SK-N-DZ (cell line): ENCODE measurements around the gene AOPEP.

ENCODE experiments used
- DNase-seq: peaks from one replicate; pipeline ENCODE4 v3.0.0-alpha.2; 2015; ENCODE audit warnings: low spot score

The AOPEP gene

DNA sequence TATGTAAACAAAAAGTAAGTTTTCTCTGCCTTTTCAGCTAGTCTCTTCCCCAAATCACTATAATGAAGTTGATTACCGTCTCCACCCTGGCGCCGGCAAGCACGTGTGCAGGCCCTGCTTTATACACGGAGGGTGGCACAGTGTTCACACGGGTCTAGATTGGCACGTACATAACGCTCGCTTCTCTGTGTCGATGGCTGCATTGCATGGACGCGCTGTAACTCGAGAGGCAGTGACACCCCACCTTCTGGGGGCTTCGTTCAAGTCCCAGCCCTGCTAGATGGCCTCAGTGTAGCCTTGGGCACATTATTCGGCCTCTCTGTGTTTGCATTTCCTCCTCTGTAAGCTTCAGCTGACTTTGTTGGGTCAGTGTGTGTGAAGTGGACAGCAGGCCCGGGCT lies 367.1 kb downstream of the AOPEP start:
- no peak for DNase-seq

DNA sequence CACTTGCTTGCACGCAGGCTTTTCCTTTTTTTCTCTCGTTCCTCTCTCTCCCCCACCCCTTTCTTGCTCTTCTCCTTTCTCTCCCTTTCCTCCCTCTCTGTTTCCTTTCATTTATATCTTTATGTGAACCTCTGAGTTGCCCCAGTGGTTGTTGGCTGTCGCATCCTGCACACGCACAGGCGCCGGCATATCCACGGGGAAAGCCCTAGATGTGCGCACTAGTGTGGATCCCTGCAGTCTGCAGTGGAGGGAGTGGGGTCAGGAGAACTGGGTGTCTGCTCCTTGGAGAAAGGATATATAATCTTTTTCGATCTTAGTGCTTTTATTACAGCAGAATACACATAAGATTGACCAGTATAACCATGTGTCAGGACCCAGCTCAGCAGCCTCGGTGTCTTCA lies 367.5 kb downstream of the AOPEP start:
- no peak for DNase-seq

DNA sequence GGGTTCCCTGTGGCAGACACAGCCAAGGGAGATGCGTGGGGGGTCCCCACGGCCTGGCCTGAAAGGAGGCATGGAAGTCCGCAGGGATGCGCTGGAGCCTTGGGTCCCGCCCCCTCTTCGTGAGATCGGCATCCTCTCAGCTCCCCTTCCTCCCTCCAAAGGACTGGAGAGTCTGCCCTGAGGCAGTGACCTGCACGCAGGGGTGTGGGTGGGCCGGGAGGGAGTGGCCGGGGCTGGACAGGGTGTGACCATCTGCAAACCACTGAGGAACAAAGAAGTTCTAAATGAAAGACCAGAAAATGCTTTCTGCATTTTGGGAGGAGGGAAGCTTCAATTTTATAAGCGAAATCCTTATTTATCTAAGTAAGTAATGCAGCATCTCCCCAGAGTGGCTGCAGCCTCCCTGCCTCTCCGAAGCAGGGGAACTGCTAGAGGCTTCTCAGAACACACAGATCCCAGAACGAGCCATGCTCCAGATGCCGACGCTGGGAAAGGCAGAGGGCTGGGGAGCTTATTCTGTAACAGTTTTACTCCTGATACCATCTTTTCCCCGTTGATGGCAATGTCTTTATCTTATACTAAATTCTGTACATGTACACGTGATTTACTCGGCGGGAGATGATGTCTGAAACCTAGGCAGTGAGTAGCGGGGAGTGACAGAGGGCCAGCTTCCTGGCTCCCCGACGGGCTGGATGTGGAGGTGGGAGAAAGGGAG lies 369.3 kb downstream of the AOPEP start:
- peak; percentile 41 for DNase-seq

DNA sequence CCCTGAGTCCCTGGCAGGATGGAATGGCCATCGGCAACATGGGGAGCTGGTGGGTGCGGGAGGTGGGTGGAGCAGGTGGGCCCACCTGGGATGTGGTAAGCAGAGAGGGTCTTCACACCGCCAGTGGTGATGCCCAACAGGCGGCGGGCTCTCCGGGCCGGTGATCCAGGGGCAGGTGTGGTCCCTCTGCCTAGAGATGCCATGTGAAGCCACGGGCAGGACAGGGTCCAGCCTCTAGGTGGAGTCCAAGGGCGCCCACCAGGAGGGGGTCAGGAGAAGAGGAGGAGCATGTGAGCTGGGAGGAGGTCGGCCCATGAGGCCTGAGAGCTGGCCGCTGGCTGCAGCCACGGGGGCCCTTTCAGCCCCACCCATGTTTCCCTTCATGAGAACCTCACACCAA lies 369.9 kb downstream of the AOPEP start:
- no peak for DNase-seq

DNA sequence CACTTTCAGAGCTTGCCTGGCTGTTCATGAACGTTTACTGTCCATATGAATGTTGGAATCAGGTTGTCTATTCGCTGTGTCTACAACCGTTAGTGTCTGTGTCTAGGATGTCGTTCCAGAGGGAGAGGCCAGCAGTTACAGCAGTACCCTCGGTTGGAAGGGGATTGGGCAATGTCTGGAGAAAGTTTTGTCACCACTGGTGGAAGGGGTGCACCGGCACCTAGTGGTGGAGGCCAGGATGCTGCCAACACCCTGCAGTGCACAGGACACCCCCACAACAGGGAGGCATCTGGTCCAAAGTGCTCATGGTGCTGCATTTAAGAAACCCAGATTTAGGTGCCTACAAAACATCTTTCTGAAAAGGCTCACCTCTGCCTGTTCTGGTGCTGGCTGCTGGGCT lies 370.3 kb downstream of the AOPEP start:
- no peak for DNase-seq

DNA sequence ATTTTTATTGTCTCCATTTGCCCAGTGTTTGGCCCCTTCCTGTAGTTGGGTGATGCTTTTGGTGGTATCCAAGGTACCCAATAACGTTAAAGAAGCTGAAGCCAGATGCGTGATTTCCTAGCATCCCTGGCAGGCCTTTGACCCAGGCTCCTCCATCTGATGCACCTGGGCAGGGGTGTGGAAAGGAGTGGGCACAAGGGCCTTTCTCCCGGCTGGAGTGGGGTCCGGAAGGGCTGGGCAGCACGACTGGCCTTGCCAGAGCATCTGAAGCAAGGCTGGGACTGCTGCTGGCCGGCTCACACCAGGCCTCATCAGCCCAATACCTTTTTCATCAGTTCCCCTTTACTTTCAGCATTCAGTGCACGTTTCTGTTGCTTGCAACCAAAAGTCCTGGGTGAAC lies 370.8 kb downstream of the AOPEP start:
- no peak for DNase-seq

DNA sequence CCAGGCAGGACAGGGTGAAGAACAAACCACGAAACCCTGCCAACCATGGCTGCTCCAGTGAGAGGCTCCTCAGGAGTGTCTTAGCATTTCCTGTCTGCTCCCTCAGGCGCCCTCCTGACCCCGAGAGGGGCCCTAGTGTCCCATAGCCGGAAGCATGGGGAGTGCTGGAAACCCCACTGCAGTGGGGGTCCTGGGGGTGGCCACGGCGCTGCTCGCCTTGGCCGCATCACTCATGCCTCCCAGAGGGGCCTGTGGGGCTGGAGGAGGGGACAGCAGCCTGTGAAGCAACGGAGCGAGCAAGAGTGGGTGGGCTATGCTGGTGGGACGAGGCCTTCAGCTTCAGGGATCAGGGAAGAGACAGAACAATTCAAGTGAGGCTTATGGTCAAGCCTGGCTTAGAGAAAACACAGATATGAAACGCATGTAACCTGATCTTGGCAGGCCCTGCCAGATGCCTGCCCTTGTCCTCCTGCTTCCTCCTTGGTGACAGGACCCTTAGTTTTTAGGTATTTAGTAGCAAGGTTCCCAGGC lies 372.0 kb downstream of the AOPEP start:
- peak; percentile 78 for DNase-seq

DNA sequence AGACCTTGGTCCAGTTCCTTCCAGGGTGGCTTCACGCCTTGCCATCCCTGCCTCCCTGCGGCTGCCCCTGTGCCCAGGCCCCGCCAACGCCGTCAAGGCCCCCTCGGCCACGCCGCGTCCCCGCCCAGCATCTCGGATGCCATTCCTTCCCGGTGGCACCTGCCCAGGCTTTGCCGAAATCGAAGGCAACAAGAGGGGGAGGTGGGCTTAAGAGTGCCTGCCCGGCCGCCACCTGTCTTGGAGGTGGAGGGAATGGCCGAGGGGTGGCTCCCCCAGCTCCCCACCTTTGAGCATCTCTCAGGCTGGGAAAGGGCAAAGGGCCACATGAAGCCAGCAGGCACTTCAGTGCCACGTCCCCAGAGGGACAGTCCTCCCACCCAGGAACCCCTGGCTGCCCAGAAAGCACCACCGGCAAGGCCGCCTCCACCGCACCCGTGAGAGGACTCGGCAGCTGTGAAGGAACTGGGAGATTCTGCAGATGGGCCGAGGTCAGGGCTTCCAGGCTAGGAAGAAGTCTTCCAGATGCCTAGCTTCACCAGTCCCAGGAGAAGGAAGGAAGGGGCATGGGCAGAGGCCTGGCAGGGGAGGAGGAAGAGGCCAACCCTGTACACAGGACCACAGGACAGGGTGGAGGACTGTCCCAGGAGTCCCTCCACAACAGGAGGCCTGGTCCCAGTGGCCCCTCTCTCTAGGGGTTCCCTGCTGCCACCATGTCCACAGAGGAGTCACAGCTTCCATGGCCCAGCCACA lies 373.0 kb downstream of the AOPEP start:
- no peak for DNase-seq

DNA sequence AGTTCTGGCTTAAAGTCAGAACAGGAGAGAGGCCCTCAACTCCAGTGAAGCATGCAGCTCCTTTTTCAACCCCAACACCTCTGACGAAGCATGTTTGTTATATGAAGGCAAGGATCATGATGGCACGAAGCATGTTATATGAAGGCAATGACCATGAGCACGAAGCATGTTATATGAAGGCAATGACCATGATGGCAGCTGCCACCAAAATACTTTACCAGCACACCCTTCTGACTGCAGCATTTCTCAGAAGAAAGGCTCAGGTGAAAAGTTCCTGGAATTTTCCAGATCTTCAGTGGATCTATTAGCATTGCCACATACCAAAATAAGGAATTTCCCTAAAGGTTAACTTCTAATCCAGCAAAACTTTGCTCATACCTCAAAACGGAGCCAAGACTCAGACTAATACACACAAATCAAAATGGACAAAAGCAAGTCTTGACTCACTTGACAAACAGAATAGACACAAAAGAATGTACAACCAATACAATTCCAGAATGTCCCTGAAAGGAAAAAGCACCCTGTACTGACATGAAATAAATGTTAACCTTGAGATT lies 373.6 kb downstream of the AOPEP start:
- DNase-seq = no peak

DNA sequence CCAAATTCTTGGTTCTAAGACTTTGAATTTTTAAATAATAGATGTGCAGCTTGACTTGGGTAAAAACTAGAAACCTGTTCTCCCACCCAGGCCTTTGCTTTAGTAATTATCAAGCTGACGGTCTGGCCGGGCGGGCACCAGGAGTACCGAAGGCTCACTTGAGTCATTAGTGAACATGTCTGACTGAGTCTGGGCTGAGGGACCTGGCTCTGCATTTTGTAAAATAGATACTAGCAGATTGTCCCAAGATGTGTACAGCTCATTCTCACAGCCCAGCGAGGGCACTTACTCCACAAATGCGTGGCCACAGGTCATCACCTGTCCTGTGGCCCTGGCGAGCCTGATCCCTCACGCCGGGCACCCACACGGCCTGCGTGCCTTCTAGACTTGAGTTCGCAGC lies 374.8 kb downstream of the AOPEP start:
- no peak for DNase-seq

DNA sequence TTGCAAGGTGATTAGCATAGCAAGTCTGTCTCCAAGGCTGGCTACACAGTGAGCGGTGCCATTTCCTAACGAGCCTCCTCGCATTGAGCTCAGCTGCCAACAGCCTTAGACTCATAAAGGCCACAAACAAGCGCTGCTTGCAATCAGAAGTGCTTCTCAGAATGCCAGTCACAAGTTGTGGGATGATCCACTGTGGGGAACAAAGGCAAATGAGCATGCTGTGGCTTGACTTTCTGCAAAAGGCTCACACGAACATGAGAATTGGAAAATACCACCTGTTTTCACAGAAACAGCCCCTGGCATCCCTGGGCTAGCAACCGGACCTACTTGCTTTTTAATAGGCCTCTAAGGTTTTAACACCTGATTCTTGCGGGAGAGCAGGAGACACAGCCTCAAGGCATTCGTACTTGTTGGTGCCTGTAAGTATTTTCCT lies 375.5 kb downstream of the AOPEP start:
- no peak for DNase-seq

DNA sequence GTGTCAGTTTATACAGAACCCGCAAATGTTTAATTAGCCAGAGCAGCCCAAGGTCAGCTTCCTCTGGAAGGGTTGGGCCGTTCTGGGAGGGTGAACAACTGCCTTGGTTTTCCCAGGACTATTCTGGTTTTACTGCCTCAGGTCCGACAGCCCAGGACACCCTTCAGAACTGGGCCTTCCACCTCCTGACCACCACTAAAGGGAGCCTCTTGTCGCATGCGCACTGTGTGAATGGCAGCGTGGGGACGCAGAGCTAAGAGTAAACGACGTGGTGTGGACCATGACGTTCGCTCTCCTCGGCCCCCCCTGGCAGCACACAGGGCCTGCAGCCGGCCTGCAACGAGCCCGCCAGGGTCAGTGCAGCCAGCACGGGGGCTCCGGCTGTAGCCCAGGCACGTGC lies 376.1 kb downstream of the AOPEP start:
- DNase-seq = no peak

DNA sequence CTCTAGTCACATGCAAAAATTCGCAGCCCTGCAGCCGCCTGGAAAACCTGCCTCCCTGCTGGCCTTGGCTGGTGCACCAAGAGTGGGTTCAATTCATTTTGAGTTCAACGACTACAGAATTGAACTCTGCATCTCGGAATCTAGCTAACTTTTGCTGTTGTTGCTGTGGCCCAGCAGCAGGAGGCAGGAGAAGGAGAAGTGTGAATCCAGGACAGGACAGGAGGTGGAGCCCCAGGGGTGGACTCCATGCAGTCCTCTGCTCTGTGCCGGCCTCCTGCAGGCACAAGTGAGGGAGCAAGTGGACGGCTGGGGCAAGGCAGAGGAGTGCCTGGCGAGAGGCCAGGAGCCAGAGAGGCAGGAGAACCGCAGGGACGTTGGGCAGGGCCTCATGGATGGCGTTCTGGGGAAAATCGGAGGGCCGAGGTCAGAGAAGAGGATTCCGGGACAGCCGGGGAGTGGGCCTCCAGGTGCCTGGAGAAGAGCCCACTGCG lies 376.8 kb downstream of the AOPEP start:
- DNase-seq = peak; percentile 44

DNA sequence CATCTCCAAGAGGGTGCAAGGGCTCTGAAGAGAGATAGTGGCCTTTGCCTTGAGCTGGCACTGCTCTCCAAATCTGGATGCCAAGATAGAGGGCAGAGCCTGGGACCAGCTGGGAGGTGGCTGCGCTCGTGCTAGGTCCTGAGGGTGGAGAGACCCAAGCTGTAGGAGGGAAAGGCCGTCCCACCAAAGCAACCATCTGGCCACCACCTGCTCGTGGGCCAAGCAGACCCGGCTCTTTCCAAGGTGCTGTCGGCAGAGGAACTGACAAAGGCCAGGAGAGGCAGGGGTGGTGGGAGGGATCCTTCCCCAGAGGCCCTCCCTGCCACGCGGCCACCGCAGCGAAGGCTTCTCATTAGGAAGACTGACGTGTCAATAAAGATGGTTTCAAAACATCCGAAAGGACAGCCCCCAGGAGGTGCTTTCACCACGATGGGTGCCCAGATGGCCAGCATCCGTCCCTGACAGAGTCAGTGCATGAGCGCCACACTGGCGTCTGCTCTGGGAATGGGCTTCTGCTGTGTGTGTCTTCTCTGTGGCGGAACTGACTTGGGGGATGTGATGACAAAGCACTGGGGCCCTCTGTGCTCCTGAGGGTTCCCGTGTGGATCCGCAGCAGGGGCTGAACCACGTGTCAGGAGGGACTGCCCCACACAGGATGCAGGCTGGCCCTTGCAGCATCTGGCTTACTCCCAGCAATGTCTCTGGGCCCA lies 377.5 kb downstream of the AOPEP start:
- peak; percentile 49 for DNase-seq

DNA sequence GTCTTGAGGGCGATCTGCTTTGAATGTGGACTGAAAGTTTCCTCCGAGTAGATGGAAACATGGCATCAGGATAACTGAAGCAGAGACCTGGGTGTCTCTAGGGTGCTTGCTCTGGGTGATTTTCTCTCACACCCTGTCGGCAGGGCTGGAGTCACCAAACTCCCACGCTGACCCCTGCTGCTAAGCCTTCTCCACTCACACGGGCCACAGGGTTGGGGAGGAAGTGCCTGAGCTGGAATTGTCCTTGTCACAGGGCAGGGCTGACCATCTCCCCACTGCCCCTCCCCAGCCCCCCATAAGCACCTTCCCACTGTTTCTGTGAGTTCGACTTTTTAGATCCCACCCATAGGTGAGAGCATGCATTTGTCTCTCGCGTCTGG lies 378.1 kb downstream of the AOPEP start:
- no peak for DNase-seq

DNA sequence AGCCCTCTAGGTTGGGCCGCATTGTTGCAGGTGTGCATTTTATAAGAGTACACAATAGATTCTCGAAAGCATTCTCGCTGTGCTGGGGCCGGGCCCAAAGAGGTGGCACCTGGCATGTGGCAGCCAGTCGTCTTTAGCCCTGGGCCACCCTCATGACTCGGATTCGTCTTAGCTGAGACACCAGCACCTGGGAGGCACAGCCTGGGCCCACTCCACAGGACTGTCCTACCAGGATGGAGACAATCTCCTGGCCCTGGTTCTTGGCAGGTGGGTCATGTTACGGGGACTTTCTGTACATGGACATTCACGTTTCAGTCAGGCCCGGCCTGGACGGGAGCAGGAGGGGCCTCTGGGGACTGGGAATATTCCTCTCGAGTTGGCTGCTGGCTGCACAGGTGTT lies 378.5 kb downstream of the AOPEP start:
- no peak for DNase-seq

DNA sequence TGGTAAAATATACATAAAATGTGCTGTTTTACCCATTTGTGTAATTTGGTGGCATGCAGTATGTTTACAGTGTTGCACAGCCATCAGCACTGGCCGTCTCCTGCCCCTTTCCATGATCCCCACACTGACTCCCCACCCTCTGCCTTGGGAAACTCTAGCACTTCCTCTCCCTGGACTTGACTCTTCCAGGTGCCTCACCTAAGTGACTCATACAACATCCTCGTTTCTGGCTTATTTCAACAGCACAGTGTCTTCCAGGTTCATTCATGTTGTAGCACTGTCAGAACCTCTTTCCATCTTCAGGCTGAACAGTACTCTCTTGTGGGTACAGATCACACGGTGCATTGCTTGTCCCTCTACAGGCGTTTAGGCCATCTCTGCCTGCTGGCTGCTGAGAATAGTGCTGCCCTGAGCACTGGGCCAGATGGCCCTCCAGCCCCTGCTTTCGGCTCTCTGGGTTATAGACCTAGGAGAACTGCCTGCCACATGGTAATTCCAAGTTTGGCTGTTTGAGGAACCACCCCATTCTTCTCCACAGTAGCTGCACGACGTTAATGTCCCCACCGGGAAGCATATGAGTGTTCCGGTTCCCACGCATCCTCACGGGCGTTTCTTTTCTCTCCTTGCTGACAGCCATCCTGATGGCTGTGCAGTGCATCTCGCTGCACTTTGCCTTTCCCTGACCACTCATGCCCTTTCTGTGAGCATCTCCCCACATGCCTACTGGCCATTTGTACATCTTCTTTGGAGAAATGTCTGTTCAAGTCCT lies 379.2 kb downstream of the AOPEP start:
- no peak for DNase-seq

DNA sequence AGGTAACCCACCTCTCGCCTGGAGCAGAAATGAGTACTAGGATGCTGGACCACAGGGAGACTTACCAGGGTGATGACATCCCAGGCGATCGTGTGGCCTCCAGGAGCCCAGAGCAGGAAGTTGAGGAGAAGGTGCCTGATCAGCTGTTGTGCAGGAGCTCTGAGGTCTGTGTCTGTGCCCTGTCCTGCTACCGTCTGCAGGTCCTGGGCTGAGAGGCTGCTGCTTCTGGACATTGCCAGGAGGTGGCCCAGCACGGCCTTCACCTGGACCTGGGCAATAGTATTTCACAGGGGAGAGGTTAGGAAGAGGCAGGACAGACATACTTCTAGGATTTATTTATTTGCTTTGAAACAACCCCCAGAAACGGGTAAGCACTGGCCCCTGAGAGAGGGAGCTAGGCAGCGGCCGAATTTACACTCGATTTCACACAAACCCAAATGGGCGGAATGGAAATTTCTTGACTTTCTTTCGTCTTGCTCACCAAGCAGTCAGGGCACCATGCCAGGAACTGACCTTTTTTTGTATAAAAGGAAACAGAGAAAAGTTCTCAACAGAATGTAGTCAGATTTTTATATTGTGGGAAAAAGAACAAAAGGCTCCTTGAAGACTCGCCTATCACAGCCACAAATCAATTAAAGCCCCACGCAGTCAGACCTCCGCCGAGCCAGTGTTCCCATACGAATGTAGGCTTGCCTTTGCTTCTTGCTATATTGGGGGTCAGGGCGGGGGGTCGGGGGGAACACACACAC lies 380.7 kb downstream of the AOPEP start:
- no peak for DNase-seq

DNA sequence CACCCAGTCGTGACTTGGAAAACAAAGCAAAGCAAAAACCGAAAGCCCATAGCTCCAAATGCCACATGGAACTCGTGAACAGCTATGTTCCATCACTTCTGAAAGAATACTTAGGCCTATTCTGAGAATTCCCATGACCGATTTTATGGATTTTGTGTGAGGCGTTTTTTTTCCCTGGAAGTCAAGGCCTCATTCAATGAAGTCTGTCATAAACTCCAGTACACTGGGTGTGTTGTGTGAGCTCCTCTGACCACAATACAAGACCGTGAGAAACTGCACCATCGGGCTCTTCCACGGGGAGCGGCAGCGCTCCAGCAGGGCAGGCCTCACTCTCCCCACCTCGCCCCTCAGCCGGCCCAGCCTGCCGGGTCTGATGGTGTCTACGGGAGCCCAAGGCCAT lies 381.5 kb downstream of the AOPEP start:
- no peak for DNase-seq

DNA sequence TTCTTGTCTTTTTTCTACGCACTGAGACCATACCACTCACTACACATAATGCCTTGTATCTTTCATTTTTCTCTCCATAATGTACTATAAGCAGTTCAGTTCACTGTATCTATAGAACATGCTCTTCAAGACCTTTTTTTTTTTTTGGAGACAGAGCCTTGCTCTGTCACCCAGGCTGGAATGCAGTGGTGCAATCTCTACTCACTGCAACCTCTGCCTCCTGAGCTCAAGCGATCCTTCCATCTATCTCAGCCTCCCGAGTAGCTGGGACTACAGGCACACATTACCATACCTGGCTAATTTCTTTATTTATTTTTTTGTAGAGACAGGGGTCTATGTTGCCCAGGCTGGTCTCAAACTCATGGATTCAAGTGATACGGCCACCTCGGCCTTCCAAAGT lies 382.3 kb downstream of the AOPEP start:
- no peak for DNase-seq

DNA sequence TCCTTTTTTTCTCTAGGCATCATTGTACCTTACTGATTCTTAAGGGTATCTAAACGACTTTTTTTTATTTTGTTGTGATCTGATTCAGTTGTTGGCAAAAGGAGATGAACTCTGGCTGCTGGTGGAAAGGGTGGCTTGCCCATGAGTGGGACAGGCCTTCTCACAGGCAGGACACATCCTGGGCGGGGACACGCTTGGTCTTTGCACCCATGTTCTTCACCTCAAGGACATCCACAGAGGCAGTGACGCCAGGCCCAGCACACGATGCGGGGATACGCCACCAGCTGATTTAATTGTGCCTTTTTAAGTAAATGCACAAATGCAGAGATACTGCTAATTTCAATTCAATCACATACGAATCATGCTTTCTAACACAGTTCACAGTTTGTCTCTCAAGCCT lies 383.0 kb downstream of the AOPEP start:
- DNase-seq = no peak
